Calu3 (cell line): ENCODE measurements around the gene ANKMY1. TPM values are rescaled to one million over a fixed set of nuclear protein-coding genes. Genes with fewer than 3 reads are reported as not detected.
"Not testable (repeated sequence)": the region's sequence is repeated elsewhere in the genome, so short reads cannot be mapped to it uniquely, and the experiment has no call there.

Experiments
- BruUV-seq: library from RNA; stranded (reverse); fragments of 400-500 nt; replicated peaks from 2 replicates; lab custom pipeline; 2021; lab: Mats Ljungman, UMichigan
- CTCF ChIA-PET: fragments of 300-600 bp; sonication (Branson Sonifier 250); formaldehyde crosslinking; loops from one replicate; lab custom pipeline; 2022; ENCODE audit warnings: antibody characterized with exemption; lab: Charles Lee
- DNase-seq: peaks from one replicate; pipeline ENCODE4 v3.0.0; 2022
- H3K27ac Mint-ChIP-seq: one replicate; pipeline ENCODE4 v1.8.0; 2022; ENCODE audit warnings: mixed read lengths; ENCODE audit not compliant: unreplicated experiment
- H3K27me3 Mint-ChIP-seq: one replicate; pipeline ENCODE4 v1.8.0; 2022; ENCODE audit warnings: mixed read lengths; ENCODE audit not compliant: unreplicated experiment
- H3K36me3 Mint-ChIP-seq: one replicate; pipeline ENCODE4 v1.8.0; 2022; ENCODE audit warnings: mild to moderate bottlenecking, moderate library complexity, mixed read lengths; ENCODE audit not compliant: insufficient read depth, unreplicated experiment
- H3K4me1 Mint-ChIP-seq: one replicate; pipeline ENCODE4 v1.8.0; 2022; ENCODE audit warnings: mild to moderate bottlenecking, low read depth, mixed read lengths; ENCODE audit not compliant: unreplicated experiment
- H3K4me3 Mint-ChIP-seq: one replicate; pipeline ENCODE4 v1.8.0; 2022; ENCODE audit warnings: mild to moderate bottlenecking, low read depth, moderate library complexity, mixed read lengths; ENCODE audit not compliant: unreplicated experiment
- H3K9me3 Mint-ChIP-seq: one replicate; pipeline ENCODE4 v1.8.0; 2022; ENCODE audit warnings: low read depth, mixed read lengths; ENCODE audit not compliant: unreplicated experiment
- CTCF ChIP-seq: fragments of 200-600 bp; IDR thresholded peaks from one replicate; pipeline ENCODE4 v1.8.0; 2022; ENCODE audit warnings: antibody characterized with exemption; ENCODE audit not compliant: unreplicated experiment
- intact Hi-C: fragments of 100-400 bp; cut with micrococcal nuclease; formaldehyde crosslinking; loops from one replicate; pipeline ENCODE4 v1.10.0; 2022; ENCODE audit not compliant: unreplicated experiment
- total RNA-seq: library from RNA; stranded (reverse); gene quantifications from 2 replicates; pipeline ENCODE4 v1.2.3, GENCODE V29; 2022

ANKMY1 gene
- total RNA-seq, 1 experiment from 2014 or later: 38.2 TPM

GRCh38 chr2:240524963-240525718, 32.6 kb downstream of the ANKMY1 start:
- Mint-ChIP-seq H3K4me3 (no peak overlapping the region), H3K27ac (no peak overlapping the region), H3K9me3 (peaks cover 8% of the 10 kb centered on the region), H3K36me3 (peaks cover 44% of the 10 kb centered on the region), H3K27me3 (no peaks in the 10 kb centered on the region), H3K4me1 (no peaks in the 10 kb centered on the region)
- no peak for DNase-seq
- no peak for TF ChIP-seq CTCF
- CTCF ChIA-PET: no interaction called here
- intact Hi-C loops: no loop called here
- no TSS peak for BruUV-seq

DNA sequence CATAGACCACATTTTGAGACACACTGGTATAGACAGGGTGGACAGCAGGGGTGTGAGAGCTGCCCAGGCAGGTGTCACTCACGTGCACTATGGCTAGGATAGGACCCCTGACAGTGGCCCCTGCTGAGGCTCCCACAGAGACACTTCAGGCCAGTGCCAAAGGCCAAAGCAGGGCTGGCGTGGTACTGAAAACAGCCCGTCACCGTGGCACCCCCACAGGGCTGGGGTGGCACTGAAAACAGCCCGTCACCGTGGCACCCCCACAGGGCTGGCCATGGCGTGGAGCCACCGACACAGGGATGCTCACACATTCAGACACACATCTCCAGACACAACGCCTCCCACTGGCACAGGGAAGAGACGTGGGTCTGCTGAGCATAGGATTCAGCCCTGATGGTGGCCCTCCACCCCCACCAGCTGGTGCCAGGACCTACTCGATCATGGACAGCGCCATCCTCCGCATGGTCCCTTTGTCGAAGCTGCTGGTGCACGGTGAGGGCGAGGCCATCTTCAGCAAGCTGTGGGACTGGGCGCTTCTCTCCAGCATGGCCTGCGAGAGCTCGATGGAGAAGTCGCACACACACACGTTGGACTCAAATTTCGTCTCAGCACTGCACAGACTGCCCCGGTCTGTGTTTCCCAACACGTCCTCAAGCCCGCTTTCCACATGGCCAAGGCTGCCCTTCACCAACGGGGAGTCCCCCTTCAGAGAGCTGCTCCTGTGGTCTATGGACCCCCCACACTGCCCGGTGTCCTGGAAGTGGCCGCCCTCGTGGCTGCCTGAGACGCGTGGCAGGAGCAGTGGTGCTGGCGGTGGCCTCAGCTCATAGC, 34.1 kb downstream of the ANKMY1 start:
- BruUV-seq: no TSS peak

GRCh38 chr2:240522406-240522805, 35.4 kb downstream of the ANKMY1 start:
- Mint-ChIP-seq H3K4me1 (no peaks in the 10 kb centered on the region), H3K36me3 (peaks cover 40% of the 10 kb centered on the region), H3K4me3 (no peak overlapping the region), H3K9me3 (peaks cover 4% of the 10 kb centered on the region), H3K27ac (no peak overlapping the region), H3K27me3 (no peaks in the 10 kb centered on the region)
- no peak for TF ChIP-seq CTCF
- no peak for DNase-seq
- intact Hi-C loops: no loop called here
- BruUV-seq: no TSS peak
- CTCF ChIA-PET: no interaction called here

More for the DNA sequence above, 34.1 kb downstream of the ANKMY1 start:
- Mint-ChIP-seq H3K4me1 (no peaks in the 10 kb centered on the region), H3K9me3 (peaks cover 4% of the 10 kb centered on the region), H3K27me3 (no peaks in the 10 kb centered on the region), H3K4me3 (no peak overlapping the region), H3K27ac (no peak overlapping the region), H3K36me3 (peaks cover 42% of the 10 kb centered on the region)
- intact Hi-C loops: no loop called here
- CTCF ChIA-PET: no interaction called here
- DNase-seq: no peak
- no peak for TF ChIP-seq CTCF

DNA sequence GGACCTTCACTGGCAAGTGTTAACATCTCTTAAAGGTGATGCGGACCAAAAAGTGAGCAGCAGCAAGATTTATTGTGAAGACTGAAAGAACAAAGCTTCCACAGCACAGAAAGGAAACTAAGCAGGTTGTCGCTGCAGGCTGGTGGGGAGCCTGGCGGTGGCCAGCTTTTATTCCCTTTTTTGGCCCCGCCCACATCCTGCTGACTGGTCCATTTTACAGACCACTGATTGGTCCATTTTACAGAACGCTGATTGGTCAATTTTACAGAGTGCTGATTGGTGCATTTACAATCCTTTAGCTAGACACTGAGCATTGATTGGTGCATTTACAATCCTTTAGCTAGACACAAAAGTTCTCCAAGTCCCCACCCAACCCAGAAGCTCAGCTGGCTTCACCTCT, 35.9 kb downstream of the ANKMY1 start:
- H3K4me1 Mint-ChIP-seq, H3K9me3 Mint-ChIP-seq, CTCF ChIA-PET, BruUV-seq, H3K27me3 Mint-ChIP-seq, H3K4me3 Mint-ChIP-seq, H3K27ac Mint-ChIP-seq, intact Hi-C loops, DNase-seq: not testable (repeated sequence)
- peaks cover 35% of the 10 kb centered on the region for H3K36me3 Mint-ChIP-seq
